Measurements from ENCODE around the gene MAFB. TPM values are rescaled to one million over a fixed set of nuclear protein-coding genes. Genes with fewer than 3 reads are reported as not detected.
"Not testable (repeated sequence)": the region's sequence is repeated elsewhere in the genome, so short reads cannot be mapped to it uniquely, and the experiment has no call there.

MAFB gene
- 10 to 100 TPM; 58.3 to 93.6 (median 88.7) TPM for total RNA-seq

- WGBS, 2 donors = 1% methylated on average over 30 to 76 of the region's 85 CpGs
- H3K27ac ChIP-seq = peak within 1 kb of the TSS; percentile 80 to 97 (median 90)
- TF ChIP-seq CTCF (IDR thresholded peaks at IDR 0.05) = peak in 1 of 5 experiments; percentile 33
- peak in 1 of 2 donors; percentile 99 for TF ChIP-seq EP300 (IDR thresholded peaks at IDR 0.05)
- peak; percentile 93 for TF ChIP-seq POLR2A (IDR thresholded peaks at IDR 0.05)
Measured at GRCh38 chr20:40689100-40689942, at the start of gene MAFB. Gene MAFB (minus strand): TSS chr20:40689236. CDS start chr20:40688850, 386 bp downstream.

GRCh38 chr20:40736468-40736867 is 47.4 kb upstream of the MAFB start:
- H3K36me3 ChIP-seq; H3K27me3 ChIP-seq; H3K9me3 ChIP-seq; H3K27ac ChIP-seq; H3K4me3 ChIP-seq; DNase-seq (ENCODE audit: low spot score in 2 of 2); H3K4me1 ChIP-seq: not testable (repeated sequence)
- WGBS, 2 donors = 70 to 73% methylated on average over 4 of the region's 4 CpGs

More at GRCh38 chr20:40689100-40689942, at the start of gene MAFB:
- peak; percentile 91 to 92 for DNase-seq (ENCODE audit: low spot score in 2 of 2)
- Histone ChIP-seq H3K9me3 (no peaks in the 10 kb centered on the region), H3K4me1 (peaks cover 0 to 62% (median 7%) of the 10 kb centered on the region in 4 donors), H3K4me3 (peak within 1 kb of the TSS; percentile 46 to 87 (median 63)), H3K27me3 (peaks cover 2 to 39% of the 10 kb centered on the region in 2 donors), H3K36me3 (peaks cover 0 to 10% (median 0%) of the 10 kb centered on the region in 3 donors)

GRCh38 chr20:40728996-40729395 is 40.0 kb upstream of the MAFB start:
- H3K36me3 ChIP-seq = no peaks in the 10 kb centered on the region
- no peaks in the 10 kb centered on the region for H3K4me1 ChIP-seq
- no peak for DNase-seq (ENCODE audit: low spot score in 2 of 2)
- H3K4me3 ChIP-seq = no peak overlapping the region
- H3K9me3 ChIP-seq = peaks cover 0 to 7% (median 0%) of the 10 kb centered on the region in 4 donors
- H3K27me3 ChIP-seq = no peaks in the 10 kb centered on the region
- no peak for TF ChIP-seq EP300 (IDR thresholded peaks at IDR 0.05)
- no peak for TF ChIP-seq POLR2A (IDR thresholded peaks at IDR 0.05)
- TF ChIP-seq CTCF (IDR thresholded peaks at IDR 0.05) = no peak
- WGBS, 2 donors = 30 to 44% methylated on average over 2 of the region's 2 CpGs
- no peak overlapping the region for H3K27ac ChIP-seq

GRCh38 chr20:40728470-40728869 is 39.4 kb upstream of the MAFB start:
- Histone ChIP-seq H3K4me1 (no peaks in the 10 kb centered on the region), H3K27me3 (no peaks in the 10 kb centered on the region), H3K27ac (no peak overlapping the region), H3K9me3 (peaks cover 0 to 7% (median 0%) of the 10 kb centered on the region in 4 donors), H3K36me3 (no peaks in the 10 kb centered on the region), H3K4me3 (no peak overlapping the region)
- no peak for DNase-seq (ENCODE audit: low spot score in 2 of 2)
- WGBS, 2 donors = 48% methylated on average over 1 of the region's 1 CpG
- TF ChIP-seq EP300 (IDR thresholded peaks at IDR 0.05) (no peak), POLR2A (IDR thresholded peaks at IDR 0.05) (no peak), CTCF (IDR thresholded peaks at IDR 0.05) (no peak)

- Histone ChIP-seq H3K36me3 (no peaks in the 10 kb centered on the region), H3K27ac (no peak overlapping the region), H3K4me1 (no peaks in the 10 kb centered on the region), H3K4me3 (no peak overlapping the region), H3K27me3 (no peaks in the 10 kb centered on the region), H3K9me3 (peaks cover 0 to 7% (median 0%) of the 10 kb centered on the region in 4 donors)
- TF ChIP-seq POLR2A (IDR thresholded peaks at IDR 0.05) (no peak), CTCF (IDR thresholded peaks at IDR 0.05) (no peak), EP300 (IDR thresholded peaks at IDR 0.05) (no peak)
- DNase-seq (ENCODE audit: low spot score in 2 of 2) = no peak
Measured at GRCh38 chr20:40727960-40728359, 38.9 kb upstream of the MAFB start.
